ENCODE results near the gene SORCS2.

Gene SORCS2

GRCh38 chr4:7769396-7770223 is 577.3 kb downstream of the SORCS2 start:
- no peak overlapping the region for H3K27ac ChIP-seq (ENCODE audit: extremely low read depth, low read depth, low read length)
- H3K36me3 ChIP-seq (ENCODE audit: control insufficient read depth in 2 of 2, insufficient read depth in 1 of 2, low read length in 2 of 2) = peaks cover 0 to 30% of the 10 kb centered on the region in 2 experiments; a peak in 1 of 3 replicates
- H3K4me1 ChIP-seq (ENCODE audit: control insufficient read depth, insufficient read depth, low read length) = no peaks in the 10 kb centered on the region
- POLR2A ChIA-PET = no interaction called here
- CTCF ChIA-PET = interaction anchor here (1.5 to 3.9 kb wide), 3 partner anchors 8 to 218 kb away, joined by 7 to 39 read pairs (median 8); no protein-coding TSS in a partner anchor
- TF ChIP-seq ZNF248 (tag by site-specific recombination; IDR thresholded peaks at IDR 0.05) (no peak), ZNF571 (tag by site-specific recombination; IDR thresholded peaks at IDR 0.05) (no peak), ZNF169 (tag by site-specific recombination; IDR thresholded peaks at IDR 0.05) (no peak), ZNF785 (tag by site-specific recombination; IDR thresholded peaks at IDR 0.05) (no peak), ATF2 (tag by site-specific recombination; IDR thresholded peaks at IDR 0.05; ENCODE audit: low read depth) (no peak), SP2 (tag by site-specific recombination; IDR thresholded peaks at IDR 0.05) (no peak), ZBTB17 (tag by site-specific recombination; IDR thresholded peaks at IDR 0.05) (no peak), SP7 (tag by site-specific recombination; IDR thresholded peaks at IDR 0.05) (no peak), ZNF837 (tag by site-specific recombination; IDR thresholded peaks at IDR 0.05) (no peak), ZBTB49 (tag by site-specific recombination; IDR thresholded peaks at IDR 0.05; ENCODE audit: low read depth) (no peak), SP3 (tag by site-specific recombination; IDR thresholded peaks at IDR 0.05) (no peak), FEZF1 (tag by site-specific recombination; IDR thresholded peaks at IDR 0.05) (no peak), PRDM6 (tag by site-specific recombination; IDR thresholded peaks at IDR 0.05) (no peak), ZNF654 (tag by site-specific recombination; IDR thresholded peaks at IDR 0.05; ENCODE audit: low read depth) (no peak), ZNF132 (tag by site-specific recombination; IDR thresholded peaks at IDR 0.05; ENCODE audit: borderline replicate concordance) (no peak), ZNF423 (tag by site-specific recombination; IDR thresholded peaks at IDR 0.05) (no peak), BCL11B (tag by site-specific recombination; IDR thresholded peaks at IDR 0.05; ENCODE audit: low read depth) (no peak), ZBTB48 (tag by site-specific recombination; IDR thresholded peaks at IDR 0.05) (no peak)
- H3K9me3 ChIP-seq (ENCODE audit: control insufficient read depth, insufficient read depth, low read depth, low read length) = no peaks in the 10 kb centered on the region
- no peak overlapping the region for H3K4me3 ChIP-seq (ENCODE audit: low read depth, low read length)

- Histone ChIP-seq H3K27ac (ENCODE audit: extremely low read depth, low read depth, low read length) (no peak overlapping the region), H3K4me3 (ENCODE audit: low read depth, low read length) (no peak overlapping the region), H3K4me1 (ENCODE audit: control insufficient read depth, insufficient read depth, low read length) (no peaks in the 10 kb centered on the region), H3K9me3 (ENCODE audit: control insufficient read depth, insufficient read depth, low read depth, low read length) (no peaks in the 10 kb centered on the region), H3K36me3 (ENCODE audit: control insufficient read depth in 2 of 2, insufficient read depth in 1 of 2, low read length in 2 of 2) (peaks cover 0 to 31% of the 10 kb centered on the region in 2 experiments; a peak in 1 of 3 replicates)
- ChIA-PET POLR2A (no interaction called here), CTCF (interaction anchor here (0.7 to 3.9 kb wide), 8 partner anchors 9 to 460 kb away, joined by 3 to 39 read pairs (median 4); no protein-coding TSS in a partner anchor)
- TF ChIP-seq GLIS1 (tag by site-specific recombination; IDR thresholded peaks at IDR 0.05) (no peak), CTCF (tag by site-specific recombination; IDR thresholded peaks at IDR 0.05) (0 out of 2 replicates have a peak, but pooled peaks have one; percentile 32)
These were observed 578.1 kb downstream of the SORCS2 start for GRCh38 chr4:7770224-7771050.

Measured in HEK293 (cell line).